NCI-H446 (cell line): ENCODE data around the gene FOLR2.
A peak's percentile ranks its signal among the peaks of the same experiment; 100 is the strongest.

Source experiments
- DNase-seq, 2 experiments: peaks; one replicate each; lab custom pipeline; 2025; lab: John Stamatoyannopoulos, UW

The FOLR2 gene

GRCh38 chr11:72229925-72230763 lies 13.6 kb downstream of the FOLR2 start:
- DNase-seq: no peak

DNA sequence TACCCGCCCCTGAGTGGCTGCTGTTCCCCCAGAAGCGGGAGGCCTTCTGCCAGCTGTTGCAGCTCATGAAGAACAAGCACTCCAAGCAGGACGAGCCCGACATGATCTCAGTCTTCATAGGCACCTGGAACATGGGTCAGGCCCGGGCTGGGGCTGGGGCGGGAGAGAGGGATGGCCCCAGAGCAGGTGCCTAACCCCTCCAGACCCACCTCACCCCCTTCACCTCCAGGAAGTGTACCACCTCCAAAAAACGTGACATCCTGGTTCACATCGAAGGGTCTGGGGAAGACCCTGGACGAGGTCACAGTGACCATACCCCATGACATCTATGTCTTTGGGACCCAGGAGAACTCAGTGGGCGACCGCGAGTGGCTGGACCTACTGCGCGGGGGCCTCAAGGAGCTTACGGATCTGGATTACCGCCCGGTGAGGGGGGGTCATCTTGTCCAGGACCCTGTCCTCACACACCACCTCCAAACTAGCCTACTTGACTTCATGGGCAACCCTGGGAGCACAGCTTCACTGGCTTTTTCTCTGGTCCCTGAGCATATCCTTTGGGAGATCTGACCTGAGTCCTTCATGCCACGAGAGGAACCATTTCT lies 14.3 kb downstream of the FOLR2 start:
- no peak for DNase-seq

DNA sequence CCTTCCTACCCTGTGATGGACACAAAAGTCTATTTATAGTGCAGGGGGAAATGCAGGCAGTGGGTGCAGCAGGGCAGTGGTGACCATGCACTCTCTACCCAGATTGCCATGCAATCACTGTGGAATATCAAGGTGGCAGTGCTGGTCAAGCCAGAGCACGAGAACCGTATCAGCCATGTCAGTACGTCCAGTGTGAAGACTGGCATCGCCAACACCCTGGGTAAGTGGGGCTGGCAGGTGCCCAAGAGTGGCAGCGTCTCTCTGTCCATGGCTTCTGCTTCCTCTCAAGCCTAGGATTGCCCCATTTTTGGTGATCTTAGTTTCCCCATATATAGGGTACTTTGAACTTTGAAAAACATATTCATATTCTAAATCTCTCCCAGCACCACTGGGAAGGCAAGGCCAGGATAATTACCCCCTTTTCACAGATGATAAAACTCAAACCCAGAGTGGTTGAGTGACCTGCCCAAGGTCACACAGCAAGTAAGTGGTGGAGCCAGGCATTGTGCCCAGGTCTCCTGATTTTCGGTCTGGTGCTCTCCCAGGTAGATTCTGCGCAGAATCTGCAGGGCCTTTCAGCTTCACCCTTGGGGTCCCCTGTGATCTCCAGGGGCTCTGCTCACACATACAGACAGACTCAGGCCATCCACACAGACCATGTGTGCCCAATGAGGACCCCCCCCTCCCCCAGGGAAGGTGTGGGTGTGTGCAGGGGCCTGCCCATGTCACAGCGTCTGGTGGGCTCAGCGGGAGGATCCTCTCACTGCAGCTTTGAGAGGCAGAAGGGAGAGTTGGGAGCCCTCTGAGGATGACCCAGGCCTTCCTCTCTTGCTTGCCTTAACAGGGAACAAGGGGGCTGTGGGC lies 15.0 kb downstream of the FOLR2 start:
- no peak for DNase-seq

DNA sequence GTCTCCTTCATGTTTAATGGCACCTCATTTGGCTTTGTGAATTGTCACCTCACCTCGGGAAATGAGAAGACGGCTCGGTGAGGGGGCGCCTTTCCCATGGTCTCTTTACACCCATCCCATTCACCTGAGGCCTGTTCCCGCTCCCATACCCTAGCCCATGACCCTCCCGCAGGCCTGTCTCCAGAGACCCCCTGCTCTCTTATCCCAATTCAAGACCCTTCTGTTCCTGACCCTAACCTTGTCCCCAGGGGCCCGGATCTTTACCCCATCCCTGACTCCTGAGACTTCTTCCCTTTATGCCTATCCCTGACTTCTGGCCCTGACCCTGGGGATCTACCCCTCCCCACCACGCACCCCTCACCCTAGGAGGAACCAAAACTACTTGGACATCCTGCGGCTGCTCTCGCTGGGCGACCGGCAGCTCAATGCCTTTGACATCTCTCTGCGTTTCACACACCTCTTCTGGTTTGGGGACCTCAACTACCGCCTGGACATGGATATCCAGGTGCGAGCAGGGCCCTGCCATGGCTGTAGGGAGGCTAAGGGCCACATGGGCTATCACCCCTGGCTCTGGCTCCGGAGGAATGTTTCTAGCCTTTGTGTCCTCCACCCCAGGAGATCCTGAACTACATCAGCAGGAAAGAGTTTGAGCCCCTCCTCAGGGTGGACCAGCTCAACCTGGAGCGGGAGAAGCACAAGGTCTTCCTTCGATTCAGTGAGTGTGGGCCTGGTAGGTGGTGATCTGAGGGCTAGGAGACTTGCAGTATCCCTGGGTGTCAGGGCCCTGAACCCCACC lies 15.9 kb downstream of the FOLR2 start:
- no peak for DNase-seq

GRCh38 chr11:72233056-72233772 lies 16.6 kb downstream of the FOLR2 start:
- no peak for DNase-seq

DNA sequence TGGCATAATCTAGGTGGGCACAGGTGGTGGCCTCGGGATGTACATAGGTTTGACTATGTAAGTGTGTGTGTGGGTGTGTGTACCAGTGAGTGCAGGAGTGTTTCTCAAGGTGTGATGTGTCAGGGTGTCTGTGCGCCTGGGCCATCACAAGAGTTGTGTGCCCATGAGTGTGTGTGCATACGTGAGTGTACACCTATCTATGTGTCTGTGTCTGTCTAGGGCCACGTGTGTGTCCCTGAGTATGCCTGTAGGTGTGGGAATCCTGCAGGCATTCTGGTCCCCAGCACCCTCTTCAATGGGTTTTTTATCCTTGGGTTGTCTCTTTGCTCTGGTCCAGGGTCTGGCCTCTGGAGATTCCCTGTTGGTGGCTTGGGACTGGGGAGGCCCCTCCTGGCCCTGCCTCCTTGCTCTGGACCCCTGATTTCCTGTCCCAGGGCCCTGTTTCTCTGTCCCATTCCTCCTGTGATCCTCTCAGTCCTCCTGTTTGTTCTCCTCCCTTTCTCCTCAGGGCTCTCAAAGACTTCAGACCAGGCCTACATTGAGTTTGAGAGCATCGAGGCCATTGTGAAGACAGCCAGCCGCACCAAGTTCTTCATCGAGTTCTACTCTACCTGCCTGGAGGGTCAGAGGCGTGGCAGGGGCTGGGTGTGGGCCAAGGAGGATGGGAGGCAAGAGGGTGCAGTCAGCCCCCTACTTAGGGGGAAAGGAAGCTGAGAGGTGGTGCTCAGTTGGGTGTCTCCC lies 17.3 kb downstream of the FOLR2 start:
- no peak for DNase-seq

DNA sequence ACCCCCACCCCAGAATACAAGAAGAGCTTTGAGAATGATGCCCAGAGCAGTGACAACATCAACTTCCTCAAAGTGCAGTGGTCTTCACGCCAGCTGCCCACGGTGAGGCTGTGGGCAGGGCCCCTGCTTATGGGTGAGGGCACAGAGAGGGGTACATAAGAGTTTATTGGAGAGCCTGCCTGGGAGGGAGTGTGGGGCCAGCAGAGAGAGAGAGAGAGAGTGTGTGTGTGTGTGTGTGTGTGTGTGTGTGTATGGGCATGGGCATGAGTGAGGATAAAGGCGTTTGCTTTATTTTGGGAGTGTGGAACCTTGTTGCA lies 17.9 kb downstream of the FOLR2 start:
- DNase-seq: no peak

DNA sequence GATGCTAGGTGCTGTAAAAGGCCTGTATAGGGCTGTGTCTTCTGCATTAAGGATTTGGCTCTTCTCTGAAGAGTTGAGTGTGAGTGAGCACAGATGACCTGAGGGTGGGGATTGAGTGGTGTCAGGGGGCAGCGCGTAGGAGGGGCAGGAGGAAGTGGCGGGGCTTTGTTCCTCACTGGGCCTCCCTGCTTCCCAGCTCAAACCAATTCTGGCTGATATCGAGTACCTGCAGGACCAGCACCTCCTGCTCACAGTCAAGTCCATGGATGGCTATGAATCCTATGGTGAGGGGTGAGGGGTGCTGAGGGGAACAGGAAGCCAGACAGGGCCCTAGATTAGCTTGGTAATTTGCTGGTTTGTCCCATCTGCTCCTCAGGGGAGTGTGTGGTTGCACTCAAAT lies 18.3 kb downstream of the FOLR2 start:
- no peak for DNase-seq

DNA sequence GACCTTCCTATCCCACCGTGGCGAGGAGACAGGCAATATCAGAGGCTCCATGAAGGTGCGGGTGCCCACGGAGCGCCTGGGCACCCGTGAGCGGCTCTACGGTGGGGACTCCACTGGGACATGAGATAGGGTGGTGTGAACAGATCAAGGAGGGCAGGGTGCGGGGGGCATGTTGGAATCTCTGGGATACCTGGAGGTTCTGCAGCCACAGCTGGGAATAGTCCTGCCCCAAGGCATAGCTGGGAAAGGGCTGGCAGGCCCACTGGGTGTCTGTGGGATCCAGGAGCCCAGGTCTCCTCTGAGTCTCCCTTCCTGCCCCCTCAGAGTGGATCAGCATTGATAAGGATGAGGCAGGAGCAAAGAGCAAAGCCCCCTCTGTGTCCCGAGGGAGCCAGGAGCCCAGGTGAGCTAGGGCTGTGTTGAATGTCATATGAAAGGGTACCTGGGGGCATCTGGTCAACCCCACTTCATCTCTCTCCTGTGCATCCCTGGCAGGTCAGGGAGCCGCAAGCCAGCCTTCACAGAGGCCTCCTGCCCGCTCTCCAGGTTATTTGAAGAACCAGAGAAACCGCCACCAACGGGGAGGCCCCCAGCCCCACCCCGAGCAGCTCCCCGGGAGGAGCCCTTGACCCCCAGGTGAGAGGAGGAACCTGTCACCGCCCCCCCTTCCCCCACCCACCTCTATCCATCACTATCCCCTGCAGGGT lies 18.9 kb downstream of the FOLR2 start:
- no peak for DNase-seq

DNA sequence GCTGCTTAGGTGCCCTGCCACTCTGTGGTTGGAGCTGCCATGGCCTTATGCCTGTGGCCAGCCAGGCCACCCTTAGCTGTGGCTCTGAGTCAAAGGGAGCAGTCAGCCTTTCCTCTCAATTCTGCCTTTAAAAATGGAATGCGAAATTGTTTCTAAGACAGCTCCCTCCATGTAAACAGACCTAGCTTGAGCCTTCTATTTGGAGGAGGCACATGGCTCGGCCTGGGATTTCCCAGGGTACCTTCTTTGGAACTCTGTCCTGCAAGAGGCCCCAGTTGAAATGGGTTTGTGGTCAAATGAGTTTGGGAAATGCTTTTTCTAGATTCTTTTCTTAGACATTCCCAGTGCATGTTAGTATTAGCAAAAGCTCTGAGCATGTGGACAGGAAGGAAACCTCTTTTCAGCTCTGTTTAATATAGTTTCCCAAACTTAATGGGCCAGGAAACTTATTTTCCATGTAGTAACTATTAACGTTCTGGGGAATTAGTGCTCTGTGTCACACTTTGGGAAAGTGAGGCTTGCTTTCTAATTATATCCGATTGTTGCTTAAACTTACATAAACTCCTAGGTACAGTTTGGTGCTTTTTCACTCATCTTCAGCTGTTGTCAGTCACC lies 19.6 kb downstream of the FOLR2 start:
- DNase-seq: no peak

GRCh38 chr11:72236774-72237111 lies 20.1 kb downstream of the FOLR2 start:
- no peak for DNase-seq

DNA sequence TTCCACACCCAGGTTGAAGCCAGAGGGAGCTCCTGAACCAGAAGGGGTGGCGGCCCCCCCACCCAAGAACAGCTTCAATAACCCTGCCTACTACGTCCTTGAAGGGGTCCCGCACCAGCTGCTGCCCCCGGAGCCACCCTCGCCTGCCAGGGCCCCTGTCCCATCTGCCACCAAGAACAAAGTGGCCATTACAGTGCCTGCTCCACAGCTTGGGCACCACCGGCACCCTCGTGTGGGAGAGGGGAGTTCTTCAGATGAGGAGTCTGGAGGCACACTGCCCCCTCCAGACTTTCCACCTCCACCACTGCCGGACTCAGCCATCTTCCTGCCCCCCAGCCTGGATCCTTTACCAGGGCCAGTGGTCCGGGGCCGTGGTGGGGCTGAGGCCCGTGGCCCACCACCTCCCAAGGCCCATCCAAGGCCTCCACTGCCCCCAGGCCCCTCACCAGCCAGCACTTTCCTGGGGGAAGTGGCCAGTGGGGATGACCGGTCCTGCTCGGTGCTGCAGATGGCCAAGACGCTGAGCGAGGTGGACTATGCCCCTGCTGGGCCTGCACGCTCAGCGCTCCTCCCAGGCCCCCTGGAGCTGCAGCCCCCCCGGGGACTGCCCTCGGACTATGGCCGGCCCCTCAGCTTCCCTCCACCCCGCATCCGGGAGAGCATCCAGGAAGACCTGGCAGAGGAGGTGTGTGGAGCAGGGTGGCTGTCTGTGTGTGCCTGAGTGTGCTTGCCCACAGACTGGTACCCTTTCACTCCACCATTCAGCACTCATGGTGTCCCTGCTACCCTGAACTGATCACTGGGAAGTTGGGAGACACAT lies 20.7 kb downstream of the FOLR2 start:
- DNase-seq: no peak

DNA sequence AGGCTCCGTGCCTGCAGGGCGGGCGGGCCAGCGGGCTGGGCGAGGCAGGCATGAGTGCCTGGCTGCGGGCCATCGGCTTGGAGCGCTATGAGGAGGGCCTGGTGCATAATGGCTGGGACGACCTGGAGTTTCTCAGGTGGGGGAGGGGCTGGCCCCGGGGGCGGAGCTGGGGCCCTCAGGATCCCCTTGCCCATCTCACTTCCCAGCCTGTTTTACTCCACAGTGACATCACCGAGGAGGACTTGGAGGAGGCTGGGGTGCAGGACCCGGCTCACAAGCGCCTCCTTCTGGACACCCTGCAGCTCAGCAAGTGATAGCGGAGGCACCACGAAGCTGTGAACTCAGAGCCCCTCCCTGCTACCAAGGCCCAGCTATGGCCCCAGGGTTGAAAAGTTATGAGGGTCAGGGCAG lies 21.5 kb downstream of the FOLR2 start:
- DNase-seq: peak in 1 of 2 experiments; percentile 2

GRCh38 chr11:72238492-72239312 lies 22.1 kb downstream of the FOLR2 start:
- no peak for DNase-seq

DNA sequence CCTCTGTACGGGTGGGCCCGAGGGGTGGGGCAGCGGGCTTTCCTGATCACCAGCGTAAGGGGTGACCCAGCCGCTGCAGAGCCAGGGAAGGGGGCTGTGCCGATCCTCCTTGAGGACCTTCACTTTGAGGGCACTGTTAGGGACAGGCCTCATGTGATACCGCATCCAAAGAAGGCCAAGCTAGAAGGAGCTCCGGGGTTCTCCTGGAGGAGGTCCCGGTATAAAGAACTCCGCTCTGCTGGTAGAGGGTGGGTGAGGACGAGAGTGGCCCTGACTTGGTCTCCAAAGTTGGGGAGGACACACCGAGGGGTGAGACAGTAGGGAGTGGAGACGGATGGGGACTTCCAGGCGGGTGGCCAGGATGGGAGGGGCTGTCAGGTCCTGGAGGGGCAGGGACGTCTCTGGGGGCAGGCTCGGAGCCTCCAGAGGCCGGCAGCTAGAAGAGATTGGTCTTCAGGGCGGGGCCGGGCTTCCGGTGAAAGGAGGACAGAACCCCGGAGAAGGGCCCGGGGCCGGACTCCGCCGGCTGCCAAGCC lies 22.8 kb downstream of the FOLR2 start:
- no peak for DNase-seq

DNA sequence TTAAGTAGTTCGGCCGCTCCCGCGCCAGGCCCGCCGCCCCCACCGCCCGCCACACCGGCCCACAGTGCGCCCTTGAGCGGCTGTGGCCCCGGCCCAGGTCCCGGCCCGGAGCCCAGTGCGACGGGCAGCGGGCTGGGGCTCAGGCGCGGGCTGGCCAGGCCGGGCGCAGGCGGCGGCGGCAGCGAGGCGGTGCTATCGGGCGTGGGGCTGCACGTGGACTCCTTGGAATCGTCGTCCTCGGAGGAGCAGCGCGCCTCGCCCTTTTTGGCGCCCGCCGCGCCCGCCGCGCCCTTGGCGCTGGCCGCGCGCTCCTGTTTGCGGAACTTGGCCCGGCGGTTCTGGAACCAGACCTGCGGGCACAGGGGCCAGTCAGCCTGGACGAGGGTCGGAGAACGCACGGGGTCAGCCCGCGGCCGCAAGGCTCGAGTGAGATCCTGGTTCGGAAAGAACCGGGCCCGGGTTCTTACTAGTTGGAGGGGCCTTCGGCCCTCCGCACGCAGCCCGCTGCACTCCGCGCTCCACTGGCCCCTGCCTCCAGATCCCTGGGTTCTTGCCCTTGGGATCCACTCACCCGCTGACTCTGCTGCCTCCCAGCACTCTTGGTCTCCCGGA lies 23.4 kb downstream of the FOLR2 start:
- no peak for DNase-seq
